ENCODE results near the gene C1QTNF5. TPM values are rescaled to one million over a fixed set of nuclear protein-coding genes. Genes with fewer than 3 reads are reported as not detected.

Gene C1QTNF5
- polyA plus RNA-seq, 1 donor from 2014 or later = not detected

DNA sequence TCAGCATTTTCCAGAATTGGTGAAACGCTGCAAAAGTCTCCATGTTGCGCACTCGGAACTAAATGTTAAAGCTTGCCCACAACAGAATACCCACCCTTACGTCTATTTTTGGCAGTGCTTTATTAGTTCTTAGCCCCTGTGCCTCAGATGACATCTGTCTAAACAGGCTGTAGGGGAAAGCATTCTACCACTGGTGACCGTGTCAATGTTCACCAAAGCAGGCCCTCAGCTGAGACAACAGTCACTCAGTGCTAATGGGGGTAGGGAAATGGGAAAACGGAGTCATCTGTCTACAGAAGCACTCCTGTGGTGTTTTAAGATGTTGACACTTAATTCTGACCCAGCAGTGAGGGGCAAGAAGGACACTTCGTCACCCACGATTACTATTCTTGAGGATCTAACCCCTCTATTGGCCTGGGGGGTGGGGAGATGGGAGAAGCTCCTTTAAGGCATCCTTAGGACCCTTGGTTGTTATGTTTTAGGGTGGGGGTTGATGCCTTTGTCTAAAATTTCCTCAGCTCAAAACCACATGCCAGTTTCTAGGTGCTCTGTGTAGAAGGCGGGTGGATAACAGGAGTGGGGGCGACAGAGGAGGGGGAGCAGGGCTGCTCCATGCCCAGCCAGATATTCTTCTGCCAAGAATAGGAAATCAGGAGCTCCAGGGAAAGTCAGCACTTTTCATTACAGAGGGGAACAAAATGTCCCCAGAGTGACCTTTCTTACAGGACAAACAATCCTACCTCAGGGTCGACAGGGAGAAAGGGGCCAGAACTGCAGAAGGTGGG is 21.4 kb upstream of the C1QTNF5 start:
- no peaks in the 10 kb centered on the region for H3K79me2 ChIP-seq (replicated peaks; ENCODE audit: insufficient read depth, low read length)
- H3K4me2 ChIP-seq (ENCODE audit: low read length) = peak overlapping the region; percentile 70
- no peak overlapping the region for H2AFZ ChIP-seq (ENCODE audit: low read depth, low read length)
- peaks cover 13% of the 10 kb centered on the region for H3K27me3 ChIP-seq (ENCODE audit: insufficient read depth, low read depth, low read length)
- no peak for TF ChIP-seq EZH2 (IDR thresholded peaks at IDR 0.05; ENCODE audit: borderline replicate concordance, insufficient read depth, low read length, poor library complexity, severe bottlenecking)
- TF ChIP-seq MXI1 (conservative IDR thresholded peaks at IDR 0.05; ENCODE audit: poor library complexity, severe bottlenecking) = no peak
- TF ChIP-seq, protein P1, sequence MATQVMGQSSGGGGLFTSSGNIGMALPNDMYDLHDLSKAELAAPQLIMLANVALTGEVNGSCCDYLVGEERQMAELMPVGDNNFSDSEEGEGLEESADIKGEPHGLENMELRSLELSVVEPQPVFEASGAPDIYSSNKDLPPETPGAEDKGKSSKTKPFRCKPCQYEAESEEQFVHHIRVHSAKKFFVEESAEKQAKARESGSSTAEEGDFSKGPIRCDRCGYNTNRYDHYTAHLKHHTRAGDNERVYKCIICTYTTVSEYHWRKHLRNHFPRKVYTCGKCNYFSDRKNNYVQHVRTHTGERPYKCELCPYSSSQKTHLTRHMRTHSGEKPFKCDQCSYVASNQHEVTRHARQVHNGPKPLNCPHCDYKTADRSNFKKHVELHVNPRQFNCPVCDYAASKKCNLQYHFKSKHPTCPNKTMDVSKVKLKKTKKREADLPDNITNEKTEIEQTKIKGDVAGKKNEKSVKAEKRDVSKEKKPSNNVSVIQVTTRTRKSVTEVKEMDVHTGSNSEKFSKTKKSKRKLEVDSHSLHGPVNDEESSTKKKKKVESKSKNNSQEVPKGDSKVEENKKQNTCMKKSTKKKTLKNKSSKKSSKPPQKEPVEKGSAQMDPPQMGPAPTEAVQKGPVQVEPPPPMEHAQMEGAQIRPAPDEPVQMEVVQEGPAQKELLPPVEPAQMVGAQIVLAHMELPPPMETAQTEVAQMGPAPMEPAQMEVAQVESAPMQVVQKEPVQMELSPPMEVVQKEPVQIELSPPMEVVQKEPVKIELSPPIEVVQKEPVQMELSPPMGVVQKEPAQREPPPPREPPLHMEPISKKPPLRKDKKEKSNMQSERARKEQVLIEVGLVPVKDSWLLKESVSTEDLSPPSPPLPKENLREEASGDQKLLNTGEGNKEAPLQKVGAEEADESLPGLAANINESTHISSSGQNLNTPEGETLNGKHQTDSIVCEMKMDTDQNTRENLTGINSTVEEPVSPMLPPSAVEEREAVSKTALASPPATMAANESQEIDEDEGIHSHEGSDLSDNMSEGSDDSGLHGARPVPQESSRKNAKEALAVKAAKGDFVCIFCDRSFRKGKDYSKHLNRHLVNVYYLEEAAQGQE (IDR thresholded peaks at IDR 0.05; ENCODE audit: borderline replicate concordance) = no peak
- no peak for TF ChIP-seq RAD21 (conservative IDR thresholded peaks at IDR 0.05)
- no peak for TF ChIP-seq TAF1 (IDR thresholded peaks at IDR 0.05; ENCODE audit: low read depth)
- TF ChIP-seq POLR2AphosphoS5 (IDR thresholded peaks at IDR 0.05) = no peak
- no peak for TF ChIP-seq SMC3 (conservative IDR thresholded peaks at IDR 0.05; ENCODE audit: poor library complexity)
- TF ChIP-seq CTCF (IDR thresholded peaks at IDR 0.05; ENCODE audit: poor library complexity, severe bottlenecking) = no peak
- no peak for TF ChIP-seq EP300 (conservative IDR thresholded peaks at IDR 0.05; ENCODE audit: poor library complexity, severe bottlenecking)
- H3K4me3 ChIP-seq (ENCODE audit: low read length) = peak overlapping the region; percentile 59
- H3K36me3 ChIP-seq (ENCODE audit: insufficient read depth, low read length) = no peaks in the 10 kb centered on the region
- no peaks in the 10 kb centered on the region for H4K20me1 ChIP-seq (ENCODE audit: insufficient read depth)
- no peaks in the 10 kb centered on the region for H3K9me2 ChIP-seq (ENCODE audit: insufficient read depth, low read length)
- peak overlapping the region; percentile 93 for H3K27ac ChIP-seq (ENCODE audit: low read length)
- peak overlapping the region; percentile 68 for H3K9ac ChIP-seq (ENCODE audit: low read length)
- no peaks in the 10 kb centered on the region for H3F3A ChIP-seq (ENCODE audit: insufficient read depth, low read length, poor library complexity, severe bottlenecking)
- no peaks in the 10 kb centered on the region for H3K9me3 ChIP-seq (ENCODE audit: low read length)

DNA sequence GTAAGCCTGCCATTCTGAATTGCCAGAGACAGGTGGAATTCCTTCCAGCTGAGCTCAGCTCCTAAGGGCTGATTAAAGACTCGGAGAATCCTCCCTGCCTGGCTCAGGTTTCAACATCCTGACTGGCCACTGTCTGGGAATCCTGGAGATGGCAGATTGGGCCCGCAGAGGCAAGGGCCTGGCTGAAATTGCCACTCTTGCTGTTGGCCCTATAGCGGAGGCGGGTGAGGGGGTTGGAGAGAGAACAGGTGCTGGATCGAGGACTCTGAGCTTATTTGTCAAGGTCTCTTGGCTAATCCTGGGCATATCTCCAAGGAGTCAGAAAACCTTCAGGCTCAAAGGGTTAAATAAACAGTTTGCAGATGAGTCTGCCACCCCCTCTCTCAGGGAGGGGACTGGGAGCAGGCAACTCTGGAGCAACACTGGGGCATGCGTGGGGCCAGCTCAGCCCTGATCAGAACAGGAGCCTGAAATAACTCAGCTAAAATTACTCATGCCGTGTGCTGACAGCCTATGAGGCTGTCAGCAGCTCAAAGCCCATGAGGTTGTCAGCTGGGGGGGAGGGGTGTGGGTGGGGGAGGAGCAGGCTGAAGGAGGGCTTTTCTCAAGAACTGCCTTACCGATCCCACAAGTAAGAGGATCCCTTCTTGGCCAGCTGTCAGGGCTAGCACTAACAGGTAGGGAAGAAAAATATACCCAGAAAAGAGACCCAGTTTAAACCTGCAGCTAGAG is 20.5 kb upstream of the C1QTNF5 start:
- H3K9me2 ChIP-seq (ENCODE audit: insufficient read depth, low read length) = no peaks in the 10 kb centered on the region
- no peaks in the 10 kb centered on the region for H3K79me2 ChIP-seq (replicated peaks; ENCODE audit: insufficient read depth, low read length)
- peak overlapping the region; percentile 93 for H3K27ac ChIP-seq (ENCODE audit: low read length)
- H3K4me3 ChIP-seq (ENCODE audit: low read length) = peak overlapping the region; percentile 59
- no peaks in the 10 kb centered on the region for H3F3A ChIP-seq (ENCODE audit: insufficient read depth, low read length, poor library complexity, severe bottlenecking)
- H4K20me1 ChIP-seq (ENCODE audit: insufficient read depth) = no peaks in the 10 kb centered on the region
- no peaks in the 10 kb centered on the region for H3K36me3 ChIP-seq (ENCODE audit: insufficient read depth, low read length)
- peaks cover 13% of the 10 kb centered on the region for H3K27me3 ChIP-seq (ENCODE audit: insufficient read depth, low read depth, low read length)
- H2AFZ ChIP-seq (ENCODE audit: low read depth, low read length) = peak overlapping the region; percentile 10
- peak overlapping the region; percentile 68 for H3K9ac ChIP-seq (ENCODE audit: low read length)
- TF ChIP-seq, protein P1 (IDR thresholded peaks at IDR 0.05; ENCODE audit: borderline replicate concordance) = no peak
- TF ChIP-seq POLR2AphosphoS5 (IDR thresholded peaks at IDR 0.05) = peak; percentile 42
- TF ChIP-seq SMC3 (conservative IDR thresholded peaks at IDR 0.05; ENCODE audit: poor library complexity) = peak; percentile 22
- TF ChIP-seq CTCF (IDR thresholded peaks at IDR 0.05; ENCODE audit: poor library complexity, severe bottlenecking) = no peak
- peak; percentile 18 for TF ChIP-seq MXI1 (conservative IDR thresholded peaks at IDR 0.05; ENCODE audit: poor library complexity, severe bottlenecking)
- peak; percentile 79 for TF ChIP-seq EP300 (conservative IDR thresholded peaks at IDR 0.05; ENCODE audit: poor library complexity, severe bottlenecking)
- peak; percentile 40 for TF ChIP-seq TAF1 (IDR thresholded peaks at IDR 0.05; ENCODE audit: low read depth)
- no peak for TF ChIP-seq RAD21 (conservative IDR thresholded peaks at IDR 0.05)
- TF ChIP-seq EZH2 (IDR thresholded peaks at IDR 0.05; ENCODE audit: borderline replicate concordance, insufficient read depth, low read length, poor library complexity, severe bottlenecking) = no peak
- peak overlapping the region; percentile 81 for H3K4me2 ChIP-seq (ENCODE audit: low read length)
- H3K9me3 ChIP-seq (ENCODE audit: low read length) = no peaks in the 10 kb centered on the region
